ENCODE data around the gene CAMLG. TPM values are rescaled to one million over a fixed set of nuclear protein-coding genes. Genes with fewer than 3 reads are reported as not detected.
A peak's percentile ranks its signal among the peaks of the same experiment; 100 is the strongest.

Gene CAMLG
- total and polyA plus RNA-seq, 4 donors, result 46.7 to 105 (median 74.9) TPM

GRCh38 chr5:134769206-134769605 lies 30.9 kb downstream of the CAMLG start:
- Histone ChIP-seq H3K36me3 (ENCODE audit: control insufficient read depth, insufficient read depth, low read length) (peaks cover 69% of the 10 kb centered on the region), H3K4me3 (ENCODE audit: low read depth, low read length) (no peak overlapping the region), H3K9me3 (ENCODE audit: control insufficient read depth, insufficient read depth, low read length) (no peaks in the 10 kb centered on the region), H3K27ac (ENCODE audit: low read depth, low read length) (no peak overlapping the region), H3K4me1 (ENCODE audit: control insufficient read depth, insufficient read depth, low read length) (no peaks in the 10 kb centered on the region), H3K27me3 (ENCODE audit: control insufficient read depth, insufficient read depth, low read length) (no peaks in the 10 kb centered on the region)
- DNase-seq (ENCODE audit: low read depth in 4 of 6, low spot score in 6 of 6), result no peak
- 67% methylated on average over 1 of the region's 4 CpGs for WGBS (ENCODE audit: insufficient coverage)

- H3K4me1 ChIP-seq (ENCODE audit: control insufficient read depth, insufficient read depth, low read length), result no peaks in the 10 kb centered on the region
- H3K27ac ChIP-seq (ENCODE audit: low read depth, low read length), result no peak overlapping the region
- H3K36me3 ChIP-seq (ENCODE audit: control insufficient read depth, insufficient read depth, low read length), result peaks cover 72% of the 10 kb centered on the region
- no peak overlapping the region for H3K4me3 ChIP-seq (ENCODE audit: low read depth, low read length)
- no peaks in the 10 kb centered on the region for H3K9me3 ChIP-seq (ENCODE audit: control insufficient read depth, insufficient read depth, low read length)
- no peak for DNase-seq (ENCODE audit: low read depth in 4 of 6, low spot score in 6 of 6)
- WGBS (ENCODE audit: insufficient coverage), result 93% methylated on average over 10 of the region's 10 CpGs
- no peaks in the 10 kb centered on the region for H3K27me3 ChIP-seq (ENCODE audit: control insufficient read depth, insufficient read depth, low read length)
These were observed 34.2 kb downstream of the CAMLG start for GRCh38 chr5:134772461-134773125.

GRCh38 chr5:134777366-134777765 lies 39.0 kb downstream of the CAMLG start:
- no peaks in the 10 kb centered on the region for H3K9me3 ChIP-seq (ENCODE audit: control insufficient read depth, insufficient read depth, low read length)
- DNase-seq (ENCODE audit: low read depth in 4 of 6, low spot score in 6 of 6), result no peak
- H3K36me3 ChIP-seq (ENCODE audit: control insufficient read depth, insufficient read depth, low read length), result peaks cover 64% of the 10 kb centered on the region
- no peaks in the 10 kb centered on the region for H3K27me3 ChIP-seq (ENCODE audit: control insufficient read depth, insufficient read depth, low read length)
- H3K4me1 ChIP-seq (ENCODE audit: control insufficient read depth, insufficient read depth, low read length), result no peaks in the 10 kb centered on the region
- H3K27ac ChIP-seq (ENCODE audit: low read depth, low read length), result no peak overlapping the region
- 100% methylated on average over 1 of the region's 2 CpGs for WGBS (ENCODE audit: insufficient coverage)
- no peak overlapping the region for H3K4me3 ChIP-seq (ENCODE audit: low read depth, low read length)

DNA sequence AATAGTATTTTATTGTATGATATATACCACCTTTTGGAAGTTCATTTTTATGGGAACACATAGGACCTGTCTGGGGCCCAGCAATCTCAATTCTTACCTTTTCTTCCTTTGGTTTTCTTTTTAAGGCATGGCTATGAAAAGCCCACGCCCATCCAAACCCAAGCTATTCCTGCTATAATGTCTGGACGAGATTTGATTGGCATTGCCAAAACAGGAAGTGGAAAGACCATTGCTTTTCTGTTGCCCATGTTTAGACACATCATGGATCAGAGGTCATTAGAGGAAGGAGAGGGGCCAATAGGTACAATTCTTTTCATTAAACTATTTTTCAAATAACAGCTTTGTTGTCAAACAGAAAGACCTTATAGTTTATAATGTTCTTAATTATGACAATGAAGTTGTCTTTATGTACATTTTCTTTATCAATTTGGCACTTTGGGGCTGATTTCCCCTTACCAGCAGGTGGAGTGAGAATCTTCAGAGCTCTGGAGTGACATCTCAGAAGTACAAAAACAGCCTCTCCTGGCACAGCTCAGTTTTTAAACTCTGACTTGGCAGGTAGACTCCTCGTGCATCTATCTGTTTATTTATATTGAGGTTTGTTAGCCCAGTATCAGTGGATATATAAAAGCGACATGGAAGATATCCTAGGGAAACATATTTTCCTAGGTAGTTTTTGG lies 46.0 kb downstream of the CAMLG start:
- no peaks in the 10 kb centered on the region for H3K4me1 ChIP-seq (ENCODE audit: control insufficient read depth, insufficient read depth, low read length)
- H3K27me3 ChIP-seq (ENCODE audit: control insufficient read depth, insufficient read depth, low read length), result no peaks in the 10 kb centered on the region
- peaks cover 51% of the 10 kb centered on the region for H3K36me3 ChIP-seq (ENCODE audit: control insufficient read depth, insufficient read depth, low read length)
- no CpG with 5 or more reads among the region's 4 CpGs for WGBS (ENCODE audit: insufficient coverage)
- no peak overlapping the region for H3K4me3 ChIP-seq (ENCODE audit: low read depth, low read length)
- peak in 1 of 6 donors; percentile 1 for DNase-seq (ENCODE audit: low read depth in 4 of 6, low spot score in 6 of 6)
- no peak overlapping the region for H3K27ac ChIP-seq (ENCODE audit: low read depth, low read length)
- H3K9me3 ChIP-seq (ENCODE audit: control insufficient read depth, insufficient read depth, low read length), result no peaks in the 10 kb centered on the region

DNA sequence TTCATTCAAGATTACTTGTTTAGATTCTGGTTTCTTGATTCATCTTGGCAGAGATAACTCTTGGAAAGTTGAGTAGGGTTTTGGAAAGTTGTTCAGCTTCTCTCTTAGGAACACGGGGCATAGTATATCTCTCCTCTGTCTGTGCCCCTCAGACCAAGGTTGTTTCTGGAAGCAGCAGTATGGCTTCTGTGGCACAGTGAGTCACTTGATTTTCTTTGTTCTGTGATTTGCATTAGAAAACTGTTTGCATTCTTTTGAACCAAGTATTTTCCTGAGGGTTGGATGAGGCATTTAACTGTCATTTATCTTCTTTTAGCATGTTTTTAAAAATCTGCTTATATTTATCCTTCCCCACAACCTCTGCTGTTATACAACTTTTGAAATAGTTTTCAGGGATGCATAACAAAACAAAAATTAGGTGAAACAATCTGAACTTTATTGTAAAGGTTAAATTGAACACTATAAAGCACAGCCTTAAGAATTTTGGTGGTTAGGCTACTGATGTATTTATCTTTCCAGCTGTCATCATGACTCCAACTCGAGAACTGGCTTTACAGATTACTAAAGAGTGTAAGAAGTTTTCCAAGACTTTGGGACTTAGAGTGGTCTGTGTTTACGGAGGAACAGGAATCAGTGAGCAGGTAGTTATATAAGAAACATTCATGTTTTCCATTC lies 46.7 kb downstream of the CAMLG start:
- no peak for DNase-seq (ENCODE audit: low read depth in 4 of 6, low spot score in 6 of 6)
- 100% methylated on average over 1 of the region's 3 CpGs for WGBS (ENCODE audit: insufficient coverage)
- H3K27ac ChIP-seq (ENCODE audit: low read depth, low read length), result no peak overlapping the region
- peaks cover 44% of the 10 kb centered on the region for H3K36me3 ChIP-seq (ENCODE audit: control insufficient read depth, insufficient read depth, low read length)
- H3K27me3 ChIP-seq (ENCODE audit: control insufficient read depth, insufficient read depth, low read length), result no peaks in the 10 kb centered on the region
- no peak overlapping the region for H3K4me3 ChIP-seq (ENCODE audit: low read depth, low read length)
- H3K4me1 ChIP-seq (ENCODE audit: control insufficient read depth, insufficient read depth, low read length), result no peaks in the 10 kb centered on the region
- no peaks in the 10 kb centered on the region for H3K9me3 ChIP-seq (ENCODE audit: control insufficient read depth, insufficient read depth, low read length)

DNA sequence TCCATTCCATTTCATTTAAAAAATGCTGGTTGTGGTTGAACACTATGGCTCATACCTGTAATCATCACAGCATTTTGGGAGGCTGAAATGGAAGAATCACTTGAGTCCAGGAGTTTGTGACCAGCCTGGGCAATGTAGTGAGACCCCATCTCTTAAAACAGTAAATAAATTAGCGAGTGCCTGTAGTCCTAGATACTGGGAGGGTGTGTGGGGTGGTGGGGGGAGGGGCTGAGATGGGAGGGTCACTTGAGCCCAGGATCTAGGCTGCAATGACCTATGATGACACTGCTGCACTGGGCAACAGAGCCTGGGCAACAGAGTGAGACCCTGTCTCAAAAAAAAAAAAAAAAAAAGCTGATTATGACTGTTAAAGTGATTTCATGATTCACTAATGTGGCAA lies 49.3 kb downstream of the CAMLG start:
- no peak for DNase-seq (ENCODE audit: low read depth in 4 of 6, low spot score in 6 of 6)
- no peak overlapping the region for H3K27ac ChIP-seq (ENCODE audit: low read depth, low read length)
- WGBS (ENCODE audit: insufficient coverage), result no CpG with 5 or more reads among the region's 1 CpG
- H3K36me3 ChIP-seq (ENCODE audit: control insufficient read depth, insufficient read depth, low read length), result peaks cover 40% of the 10 kb centered on the region
- H3K4me3 ChIP-seq (ENCODE audit: low read depth, low read length), result no peak overlapping the region
- H3K27me3 ChIP-seq (ENCODE audit: control insufficient read depth, insufficient read depth, low read length), result no peaks in the 10 kb centered on the region
- H3K9me3 ChIP-seq (ENCODE audit: control insufficient read depth, insufficient read depth, low read length), result no peaks in the 10 kb centered on the region
- H3K4me1 ChIP-seq (ENCODE audit: control insufficient read depth, insufficient read depth, low read length), result no peaks in the 10 kb centered on the region

- H3K4me1 ChIP-seq (ENCODE audit: control insufficient read depth, insufficient read depth, low read length), result no peaks in the 10 kb centered on the region
- no peak for DNase-seq (ENCODE audit: low read depth in 4 of 6, low spot score in 6 of 6)
- H3K4me3 ChIP-seq (ENCODE audit: low read depth, low read length), result no peak overlapping the region
- peaks cover 29% of the 10 kb centered on the region for H3K36me3 ChIP-seq (ENCODE audit: control insufficient read depth, insufficient read depth, low read length)
- no peaks in the 10 kb centered on the region for H3K9me3 ChIP-seq (ENCODE audit: control insufficient read depth, insufficient read depth, low read length)
- no peaks in the 10 kb centered on the region for H3K27me3 ChIP-seq (ENCODE audit: control insufficient read depth, insufficient read depth, low read length)
- H3K27ac ChIP-seq (ENCODE audit: low read depth, low read length), result no peak overlapping the region
- 100% methylated on average over 2 of the region's 2 CpGs for WGBS (ENCODE audit: insufficient coverage)
These were observed 53.2 kb downstream of the CAMLG start for GRCh38 chr5:134791580-134791979.

GRCh38 chr5:134792286-134792685 lies 53.9 kb downstream of the CAMLG start:
- Histone ChIP-seq H3K4me1 (ENCODE audit: control insufficient read depth, insufficient read depth, low read length) (no peaks in the 10 kb centered on the region), H3K9me3 (ENCODE audit: control insufficient read depth, insufficient read depth, low read length) (no peaks in the 10 kb centered on the region), H3K27ac (ENCODE audit: low read depth, low read length) (no peak overlapping the region), H3K4me3 (ENCODE audit: low read depth, low read length) (no peak overlapping the region), H3K27me3 (ENCODE audit: control insufficient read depth, insufficient read depth, low read length) (no peaks in the 10 kb centered on the region), H3K36me3 (ENCODE audit: control insufficient read depth, insufficient read depth, low read length) (peaks cover 29% of the 10 kb centered on the region)
- no peak for DNase-seq (ENCODE audit: low read depth in 4 of 6, low spot score in 6 of 6)
- WGBS (ENCODE audit: insufficient coverage), result 100% methylated on average over 3 of the region's 3 CpGs

DNA sequence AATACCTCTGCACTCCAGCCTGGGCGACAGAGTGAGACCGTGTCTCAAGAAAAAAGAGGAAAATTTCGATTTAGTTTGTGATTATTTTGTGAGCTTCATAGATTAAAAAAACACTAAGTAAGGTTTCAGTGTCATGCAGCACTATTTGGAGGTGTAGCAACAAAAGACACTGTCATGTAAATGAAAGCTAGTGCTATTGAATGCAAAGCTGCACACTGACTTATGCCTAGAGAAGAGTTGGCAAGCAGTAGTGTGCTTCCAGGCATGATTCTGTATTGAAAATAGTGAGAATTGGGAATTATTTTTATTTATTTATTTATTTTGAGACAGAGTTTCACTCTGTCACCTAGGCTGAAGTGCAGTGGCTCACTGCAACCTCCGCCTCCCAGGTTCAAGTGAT lies 54.8 kb downstream of the CAMLG start:
- WGBS (ENCODE audit: insufficient coverage), result 100% methylated on average over 4 of the region's 4 CpGs
- Histone ChIP-seq H3K27me3 (ENCODE audit: control insufficient read depth, insufficient read depth, low read length) (no peaks in the 10 kb centered on the region), H3K27ac (ENCODE audit: low read depth, low read length) (no peak overlapping the region), H3K9me3 (ENCODE audit: control insufficient read depth, insufficient read depth, low read length) (no peaks in the 10 kb centered on the region), H3K36me3 (ENCODE audit: control insufficient read depth, insufficient read depth, low read length) (peaks cover 33% of the 10 kb centered on the region), H3K4me3 (ENCODE audit: low read depth, low read length) (no peak overlapping the region), H3K4me1 (ENCODE audit: control insufficient read depth, insufficient read depth, low read length) (no peaks in the 10 kb centered on the region)
- DNase-seq (ENCODE audit: low read depth in 4 of 6, low spot score in 6 of 6), result no peak
